GM23248 (cell line): ENCODE results near the gene KRT38.

Source experiments
- EZH2 ChIP-seq: fragments of 200-600 bp; sonication (generic); IDR thresholded peaks from 2 replicates; pipeline ENCODE4 v1.6.1; 2018; ENCODE audit warnings: antibody characterized with exemption, mild to moderate bottlenecking; ENCODE audit not compliant: insufficient read depth, poor library complexity, severe bottlenecking
- EZH2phosphoT487 ChIP-seq: fragments of 200-600 bp; sonication (generic); IDR thresholded peaks from 2 replicates; pipeline ENCODE4 v1.6.1; 2018; ENCODE audit warnings: antibody characterized with exemption, moderate library complexity, mild to moderate bottlenecking, low read depth; ENCODE audit not compliant: insufficient read depth

DNA sequence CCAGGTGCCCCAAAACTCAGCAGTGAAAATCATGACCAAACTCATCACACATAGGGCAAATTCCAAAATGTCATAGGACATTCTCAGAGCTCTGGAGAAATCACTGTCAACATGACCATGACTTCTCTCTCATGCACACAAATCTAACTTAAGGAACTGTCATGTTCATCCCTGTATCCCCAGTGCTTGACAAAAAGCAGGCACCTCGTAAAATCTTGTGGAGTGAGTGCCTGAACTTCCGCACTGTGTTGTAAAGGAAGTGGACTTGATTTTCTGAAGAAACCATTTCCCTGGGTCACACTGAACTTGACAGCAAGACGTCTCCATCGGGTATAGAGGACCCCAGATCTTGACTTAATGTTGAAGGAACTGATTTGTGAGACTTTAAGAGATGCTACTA is 19.2 kb downstream of the KRT38 start:
- TF ChIP-seq EZH2phosphoT487 (no peak), EZH2 (no peak)
